OCI-LY7 (cell line): ENCODE measurements around the gene SLBP. TPM values are rescaled to one million over a fixed set of nuclear protein-coding genes. Genes with fewer than 3 reads are reported as not detected.
"Not testable (repeated sequence)": the region's sequence is repeated elsewhere in the genome, so short reads cannot be mapped to it uniquely, and the experiment has no call there.

Source experiments
- BruUV-seq: library from RNA; stranded (reverse); fragments of 400-500 nt; replicated peaks from 2 replicates; lab custom pipeline; 2021; lab: Mats Ljungman, UMichigan
- CTCF ChIA-PET: fragments of 300-600 bp; sonication (Branson Sonifier 250); formaldehyde crosslinking; loops from one replicate; lab custom pipeline; 2022; ENCODE audit warnings: antibody characterized with exemption; ENCODE audit not compliant: unreplicated experiment; lab: Charles Lee
- POLR2A ChIA-PET: fragments of 300-600 bp; sonication (Branson Sonifier 250); formaldehyde crosslinking; loops from one replicate; lab custom pipeline; 2022; ENCODE audit warnings: antibody characterized with exemption; lab: Charles Lee
- DNase-seq: peaks from one replicate; pipeline ENCODE4 v3.0.0-alpha.2; 2015; ENCODE audit warnings: low spot score
- H2AFZ ChIP-seq: fragments of 200-600 bp; sonication (generic), shearing (Covaris generic); 2 replicates; pipeline ENCODE4 v1.6.1; 2014; ENCODE audit warnings: mild to moderate bottlenecking, antibody characterized with exemption, low read length, moderate library complexity
- H3K27ac ChIP-seq: fragments of 200-600 bp; sonication (generic); 2 replicates; pipeline ENCODE4 v1.5.1; 2014; ENCODE audit warnings: mixed run types, low read depth, mild to moderate bottlenecking, moderate library complexity, low read length, inconsistent platforms; ENCODE audit not compliant: poor library complexity, severe bottlenecking
- H3K36me3 ChIP-seq: fragments of 200-600 bp; sonication (generic); 2 replicates; pipeline ENCODE4 v1.6.1; 2014; ENCODE audit warnings: mild to moderate bottlenecking, antibody characterized with exemption, low read length, moderate library complexity, mixed read lengths; ENCODE audit not compliant: insufficient read depth
- H3K4me1 ChIP-seq: fragments of 200-600 bp; sonication (generic); 2 replicates; pipeline ENCODE4 v1.5.1; 2014; ENCODE audit warnings: mild to moderate bottlenecking, low read length; ENCODE audit not compliant: insufficient read depth, poor library complexity, severe bottlenecking
- H3K4me2 ChIP-seq: fragments of 200-600 bp; sonication (generic); 2 replicates; pipeline ENCODE4 v1.6.1; 2014; ENCODE audit warnings: mild to moderate bottlenecking, low read length
- H3K4me3 ChIP-seq: fragments of 200-600 bp; sonication (generic); 2 replicates; pipeline ENCODE4 v1.5.1; 2014; ENCODE audit warnings: mild to moderate bottlenecking, low read depth, low read length; ENCODE audit not compliant: poor library complexity, severe bottlenecking
- H3K79me2 ChIP-seq: fragments of 200-600 bp; sonication (generic); 2 replicates; pipeline ENCODE4 v1.6.1; 2016; ENCODE audit warnings: low read depth, mild to moderate bottlenecking, low read length, moderate library complexity, mixed read lengths; ENCODE audit not compliant: insufficient read depth
- H3K9me2 ChIP-seq: fragments of 200-600 bp; sonication (generic); 2 replicates; pipeline ENCODE4 v1.6.1; 2016; ENCODE audit warnings: mild to moderate bottlenecking, low read length, mixed read lengths; ENCODE audit not compliant: insufficient read depth
- H3K9me3 ChIP-seq: fragments of 200-600 bp; sonication (generic); 2 replicates; pipeline ENCODE4 v1.6.1; 2014; ENCODE audit warnings: mild to moderate bottlenecking, mixed run types, low read length, mixed read lengths
- H4K20me1 ChIP-seq: fragments of 200-600 bp; sonication (generic); 2 replicates; pipeline ENCODE4 v1.6.1; 2014; ENCODE audit warnings: mild to moderate bottlenecking, antibody characterized with exemption, low read length, moderate library complexity, mixed read lengths; ENCODE audit not compliant: insufficient read depth
- EZH2phosphoT487 ChIP-seq: fragments of 200-600 bp; sonication (generic); IDR thresholded peaks from 2 replicates; pipeline ENCODE4 v1.6.1; 2018; ENCODE audit warnings: low read depth, borderline replicate concordance, mild to moderate bottlenecking, mixed run types, antibody characterized with exemption, low read length, moderate library complexity, mixed read lengths
- intact Hi-C: fragments of 100-400 bp; cut with micrococcal nuclease; formaldehyde crosslinking; loops from one replicate; pipeline ENCODE4 v1.10.0; 2022; ENCODE audit not compliant: unreplicated experiment
- total RNA-seq, 2 experiments: library from RNA; depleted of rRNA in 1 of 2; stranded (reverse); fragments of >200 nt in 1 of 2; shearing (Covaris generic) in 1 of 2; gene quantifications; 2 replicates each; pipeline ENCODE4 v1.2.3, GENCODE V29; 2014 to 2022
- TF ChIP-seq, protein P1 (sequence below): fragments of 200-600 bp; sonication (generic); conservative IDR thresholded peaks from 2 replicates; pipeline ENCODE4 v1.5.1; 2014; ENCODE audit warnings: mild to moderate bottlenecking, antibody characterized with exemption, low read length, moderate library complexity, mixed read lengths

The SLBP gene
- total RNA-seq, 2 experiments from 2014 or later = 159 to 196 TPM

- POLR2A ChIA-PET = no interaction called here
- intact Hi-C loops = no loop called here
Measured at GRCh38 chr4:1706358-1706757, 5.8 kb downstream of the SLBP start.

DNA sequence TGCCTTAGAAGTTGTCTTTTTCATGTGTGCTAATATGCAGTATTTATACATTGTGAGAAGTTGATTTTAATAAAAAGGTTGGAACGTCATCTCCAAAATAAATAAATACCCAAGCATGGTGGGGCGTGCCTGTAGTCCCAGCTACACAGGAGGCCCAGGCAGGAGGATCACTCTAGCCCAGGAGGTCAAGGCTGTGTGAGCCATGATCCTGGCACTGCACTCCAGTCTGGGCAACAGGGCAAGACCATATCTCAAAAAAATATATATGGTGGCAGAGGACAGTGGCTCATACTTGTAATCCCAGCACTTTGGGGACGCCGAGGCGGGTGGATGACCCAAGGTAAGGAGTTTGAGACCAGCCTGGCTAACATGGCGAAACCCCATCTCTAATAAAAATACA lies 6.4 kb downstream of the SLBP start:
- Histone ChIP-seq H3K4me1 (peaks cover 28% of the 10 kb centered on the region), H4K20me1 (peaks cover 57% of the 10 kb centered on the region), H2AFZ (no peak overlapping the region), H3K36me3 (peaks cover 94% of the 10 kb centered on the region), H3K4me2 (no peak overlapping the region), H3K79me2 (peaks cover 97% of the 10 kb centered on the region), H3K9me2 (no peaks in the 10 kb centered on the region), H3K27ac (no peak overlapping the region), H3K4me3 (no peak overlapping the region), H3K9me3 (no peaks in the 10 kb centered on the region)
- no peak for DNase-seq
- CTCF ChIA-PET = no interaction called here
- no peak for TF ChIP-seq EZH2phosphoT487
- TF ChIP-seq, protein P1, sequence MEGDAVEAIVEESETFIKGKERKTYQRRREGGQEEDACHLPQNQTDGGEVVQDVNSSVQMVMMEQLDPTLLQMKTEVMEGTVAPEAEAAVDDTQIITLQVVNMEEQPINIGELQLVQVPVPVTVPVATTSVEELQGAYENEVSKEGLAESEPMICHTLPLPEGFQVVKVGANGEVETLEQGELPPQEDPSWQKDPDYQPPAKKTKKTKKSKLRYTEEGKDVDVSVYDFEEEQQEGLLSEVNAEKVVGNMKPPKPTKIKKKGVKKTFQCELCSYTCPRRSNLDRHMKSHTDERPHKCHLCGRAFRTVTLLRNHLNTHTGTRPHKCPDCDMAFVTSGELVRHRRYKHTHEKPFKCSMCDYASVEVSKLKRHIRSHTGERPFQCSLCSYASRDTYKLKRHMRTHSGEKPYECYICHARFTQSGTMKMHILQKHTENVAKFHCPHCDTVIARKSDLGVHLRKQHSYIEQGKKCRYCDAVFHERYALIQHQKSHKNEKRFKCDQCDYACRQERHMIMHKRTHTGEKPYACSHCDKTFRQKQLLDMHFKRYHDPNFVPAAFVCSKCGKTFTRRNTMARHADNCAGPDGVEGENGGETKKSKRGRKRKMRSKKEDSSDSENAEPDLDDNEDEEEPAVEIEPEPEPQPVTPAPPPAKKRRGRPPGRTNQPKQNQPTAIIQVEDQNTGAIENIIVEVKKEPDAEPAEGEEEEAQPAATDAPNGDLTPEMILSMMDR = no peak
- POLR2A ChIA-PET = no interaction called here
- no TSS peak for BruUV-seq
- intact Hi-C loops = no loop called here

More at GRCh38 chr4:1706358-1706757, 5.8 kb downstream of the SLBP start:
- no peaks in the 10 kb centered on the region for H3K9me3 ChIP-seq
- H4K20me1 ChIP-seq = peaks cover 61% of the 10 kb centered on the region
- no peak for DNase-seq
- H3K4me2 ChIP-seq = no peak overlapping the region
- H3K4me3 ChIP-seq = no peak overlapping the region
- H3K9me2 ChIP-seq = no peaks in the 10 kb centered on the region
- CTCF ChIA-PET = no interaction called here
- no TSS peak for BruUV-seq
- TF ChIP-seq EZH2phosphoT487 = no peak
- TF ChIP-seq, protein P1 = no peak
- H3K79me2 ChIP-seq = peaks cover 97% of the 10 kb centered on the region
- no peak overlapping the region for H2AFZ ChIP-seq
- no peak overlapping the region for H3K27ac ChIP-seq
- peaks cover 28% of the 10 kb centered on the region for H3K4me1 ChIP-seq
- H3K36me3 ChIP-seq = peaks cover 94% of the 10 kb centered on the region

- ChIA-PET CTCF (no interaction called here), POLR2A (no interaction called here)
- no peak for DNase-seq
- Histone ChIP-seq H3K36me3 (peaks cover 95% of the 10 kb centered on the region), H3K4me2 (no peak overlapping the region), H4K20me1 (peaks cover 50% of the 10 kb centered on the region), H3K27ac (no peak overlapping the region), H3K4me1 (peaks cover 9% of the 10 kb centered on the region), H2AFZ (no peak overlapping the region), H3K4me3 (no peak overlapping the region), H3K9me3 (no peaks in the 10 kb centered on the region), H3K9me2 (no peaks in the 10 kb centered on the region), H3K79me2 (peaks cover 97% of the 10 kb centered on the region)
- intact Hi-C loops = no loop called here
- no TSS peak for BruUV-seq
- TF ChIP-seq, protein P1 = no peak
- no peak for TF ChIP-seq EZH2phosphoT487
Measured at GRCh38 chr4:1703867-1704266, 8.3 kb downstream of the SLBP start.

DNA sequence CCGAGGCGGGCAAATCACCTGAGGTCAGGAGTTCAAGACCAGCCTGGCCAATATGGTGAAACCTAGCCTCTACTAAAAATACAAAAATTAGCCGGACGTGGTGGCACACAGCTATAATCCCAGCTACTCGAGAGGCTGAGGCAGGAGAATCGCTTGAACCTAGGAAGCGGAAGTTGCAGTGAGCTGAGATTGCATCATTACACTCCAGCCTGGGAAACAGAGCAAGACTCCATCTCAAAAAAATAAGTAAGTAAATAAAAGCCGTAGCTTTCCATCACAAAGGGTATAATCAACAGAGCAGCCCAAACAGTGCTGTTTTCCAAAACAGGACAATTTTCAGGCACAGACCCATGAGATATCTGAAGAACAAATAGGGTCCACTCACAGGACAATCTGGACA lies 10.4 kb downstream of the SLBP start:
- Histone ChIP-seq H3K79me2 (peaks cover 77% of the 10 kb centered on the region), H4K20me1 (peaks cover 41% of the 10 kb centered on the region), H3K36me3 (peaks cover 97% of the 10 kb centered on the region)
- H2AFZ ChIP-seq, H3K4me3 ChIP-seq, H3K4me1 ChIP-seq, CTCF ChIA-PET, H3K27ac ChIP-seq, H3K9me3 ChIP-seq, intact Hi-C loops, BruUV-seq, H3K9me2 ChIP-seq, DNase-seq, H3K4me2 ChIP-seq: not testable (repeated sequence)
- POLR2A ChIA-PET = interaction anchor here (1.9 kb wide), 1 partner anchor 9 kb away, joined by 6 read pairs; no protein-coding TSS in a partner anchor
